Keratinocyte (primary cell): ENCODE results near the gene USP47. TPM values are rescaled to one million over a fixed set of nuclear protein-coding genes. Genes with fewer than 3 reads are reported as not detected.

Experiments
- DNase-seq: peaks from one replicate; pipeline ENCODE4 v3.0.0-alpha.2; 2011; ENCODE audit warnings: low read depth, missing footprints, low spot score
- FAIRE-seq: peaks from 2 replicates; lab custom pipeline; 2011; peaks lifted over from hg19 to GRCh38; lab: Jason Lieb, UNC
- H2AFZ ChIP-seq: 2 replicates; pipeline ENCODE4 v1.6.0; 2012; ENCODE audit warnings: low read length, control low read depth, inconsistent platforms; ENCODE audit not compliant: control insufficient read depth
- H3K27ac ChIP-seq: 2 replicates; pipeline ENCODE4 v1.5.1; 2011; ENCODE audit warnings: low read length; ENCODE audit not compliant: control insufficient read depth, insufficient read depth
- H3K27me3 ChIP-seq: 3 replicates; pipeline ENCODE4 v1.6.0; 2011; ENCODE audit warnings: low read length; ENCODE audit not compliant: control insufficient read depth, insufficient read depth; ENCODE audit errors: extremely low read depth
- H3K36me3 ChIP-seq, 2 experiments: 2 replicates in 1 of 2; 3 replicates in 1 of 2; pipeline ENCODE4 v1.5.1; 2011; ENCODE audit warnings: low read length in 2 of 2, mild to moderate bottlenecking in 1 of 2; ENCODE audit not compliant: control insufficient read depth in 2 of 2, insufficient read depth in 2 of 2; ENCODE audit errors: extremely low read depth in 1 of 2
- H3K4me1 ChIP-seq: 3 replicates; pipeline ENCODE4 v1.5.1; 2011; ENCODE audit warnings: low read length; ENCODE audit not compliant: control insufficient read depth, insufficient read depth; ENCODE audit errors: extremely low read depth
- H3K4me2 ChIP-seq: 3 replicates; pipeline ENCODE4 v1.6.0; 2011; ENCODE audit warnings: low read depth, low read length; ENCODE audit not compliant: control insufficient read depth, insufficient read depth; ENCODE audit errors: extremely low read depth
- H3K4me3 ChIP-seq, 3 experiments: fragments of 200-600 bp in 1 of 3; sonication (generic) in 1 of 3; 2 replicates in 2 of 3; 3 replicates in 1 of 3; pipeline ENCODE4 v1.5.1; 2011 to 2016; ENCODE audit warnings: low read length in 3 of 3, mild to moderate bottlenecking in 3 of 3, control low read depth in 2 of 3, inconsistent platforms in 1 of 3, low read depth in 1 of 3, mixed read lengths in 1 of 3, mixed run types in 1 of 3, moderate library complexity in 1 of 3; ENCODE audit not compliant: control insufficient read depth in 2 of 3, insufficient read depth in 2 of 3; ENCODE audit errors: extremely low read depth in 1 of 3
- H3K79me2 ChIP-seq: 2 replicates; pipeline ENCODE4 v1.6.0; 2012; ENCODE audit warnings: low read length; ENCODE audit not compliant: control insufficient read depth, insufficient read depth
- H3K9ac ChIP-seq: 3 replicates; pipeline ENCODE4 v1.6.0; 2011; ENCODE audit warnings: low read length; ENCODE audit not compliant: control insufficient read depth, insufficient read depth; ENCODE audit errors: extremely low read depth
- H3K9me1 ChIP-seq: 3 replicates; pipeline ENCODE4 v1.6.0; 2011; ENCODE audit warnings: low read length; ENCODE audit not compliant: control insufficient read depth, insufficient read depth; ENCODE audit errors: extremely low read depth
- H3K9me3 ChIP-seq: 2 replicates; pipeline ENCODE4 v1.5.1; 2012; ENCODE audit warnings: low read depth, low read length; ENCODE audit not compliant: control insufficient read depth
- H4K20me1 ChIP-seq: 3 replicates; pipeline ENCODE4 v1.6.0; 2011; ENCODE audit warnings: low read length; ENCODE audit not compliant: control insufficient read depth, insufficient read depth; ENCODE audit errors: extremely low read depth
- EZH2 ChIP-seq: IDR thresholded peaks from one replicate; pipeline ENCODE4 v1.6.1; 2012; ENCODE audit warnings: inconsistent platforms, mild to moderate bottlenecking, low read length, moderate library complexity
- dilution Hi-C: fragments of 300-500 bp; cut with MboI; formaldehyde crosslinking; loops from one replicate; pipeline ENCODE4 v1.7.0; 2020; ENCODE audit warnings: low sequenced_read_pairs; ENCODE audit not compliant: extremely low pct_ligation_motif_present
- polyA plus RNA-seq, 5 experiments: library from polyadenylated mRNA; depleted of rRNA in 3 of 5; stranded (reverse) in 3 of 5; stranded (forward) in 1 of 5; unstranded in 1 of 5; fragments of >200 nt; gene quantifications; 1 replicate in 1 of 5; 2 replicates in 3 of 5; 3 replicates in 1 of 5; pipeline versions ENCODE4 v1.2.1 to v1.2.3, GENCODE V29; 2011 to 2012; ENCODE audit warnings: missing spikeins in 2 of 5, low read depth in 1 of 5, low replicate concordance in 1 of 5
- TF ChIP-seq, protein P1 (sequence below), 3 experiments: IDR thresholded peaks in 1 of 3; conservative IDR thresholded peaks in 1 of 3; optimal IDR thresholded peaks in 1 of 3; 2 replicates in 2 of 3; 3 replicates in 1 of 3; pipeline versions ENCODE3 to v1.5.1; 2011; ENCODE audit warnings: low read length in 3 of 3, mild to moderate bottlenecking in 3 of 3, moderate library complexity in 2 of 3, control low read depth in 1 of 3, inconsistent platforms in 1 of 3; ENCODE audit not compliant: insufficient read depth in 2 of 3; ENCODE audit errors: extremely low read depth in 1 of 3

The USP47 gene
- polyA plus RNA-seq, 1 donor (not counting 4 experiments of a cell fraction or from before 2014, with no cell fraction given) = 22.4 TPM

DNA sequence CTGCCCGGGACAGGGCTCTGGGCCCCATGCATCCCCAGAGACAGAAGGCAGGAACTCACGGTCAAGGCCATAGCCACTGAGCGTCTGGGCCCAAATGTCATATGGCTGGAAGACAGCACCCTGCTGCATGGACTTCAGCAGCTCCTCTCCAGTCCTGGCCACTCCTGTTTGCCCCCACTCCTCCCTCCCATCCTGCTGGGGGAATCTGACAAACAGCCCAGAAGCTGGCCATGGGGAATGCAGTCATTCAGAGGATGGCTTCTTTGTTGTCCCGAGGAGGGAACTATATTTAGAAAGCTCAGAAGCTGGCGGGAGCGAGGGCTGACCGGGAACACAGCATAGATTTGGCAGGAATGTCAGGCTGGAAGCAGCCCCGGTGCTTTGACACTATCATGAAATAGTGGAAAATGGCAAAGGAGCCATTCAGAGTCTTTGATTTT is 131.6 kb downstream of the USP47 start:
- DNase-seq (no peak), FAIRE-seq (no peak)
- Histone ChIP-seq H3K9me3 (no peaks in the 10 kb centered on the region), H3K27me3 (no peaks in the 10 kb centered on the region), H3K27ac (no peak overlapping the region), H2AFZ (no peak overlapping the region), H3K9me1 (no peaks in the 10 kb centered on the region), H3K36me3 (peaks cover 17 to 39% of the 10 kb centered on the region in 2 experiments), H3K4me2 (no peak overlapping the region), H3K4me1 (peaks cover 34% of the 10 kb centered on the region), H4K20me1 (no peaks in the 10 kb centered on the region), H3K9ac (no peak overlapping the region), H3K4me3 (no peak overlapping the region), H3K79me2 (peaks cover 27% of the 10 kb centered on the region)
- no peak for TF ChIP-seq EZH2
- TF ChIP-seq, protein P1, sequence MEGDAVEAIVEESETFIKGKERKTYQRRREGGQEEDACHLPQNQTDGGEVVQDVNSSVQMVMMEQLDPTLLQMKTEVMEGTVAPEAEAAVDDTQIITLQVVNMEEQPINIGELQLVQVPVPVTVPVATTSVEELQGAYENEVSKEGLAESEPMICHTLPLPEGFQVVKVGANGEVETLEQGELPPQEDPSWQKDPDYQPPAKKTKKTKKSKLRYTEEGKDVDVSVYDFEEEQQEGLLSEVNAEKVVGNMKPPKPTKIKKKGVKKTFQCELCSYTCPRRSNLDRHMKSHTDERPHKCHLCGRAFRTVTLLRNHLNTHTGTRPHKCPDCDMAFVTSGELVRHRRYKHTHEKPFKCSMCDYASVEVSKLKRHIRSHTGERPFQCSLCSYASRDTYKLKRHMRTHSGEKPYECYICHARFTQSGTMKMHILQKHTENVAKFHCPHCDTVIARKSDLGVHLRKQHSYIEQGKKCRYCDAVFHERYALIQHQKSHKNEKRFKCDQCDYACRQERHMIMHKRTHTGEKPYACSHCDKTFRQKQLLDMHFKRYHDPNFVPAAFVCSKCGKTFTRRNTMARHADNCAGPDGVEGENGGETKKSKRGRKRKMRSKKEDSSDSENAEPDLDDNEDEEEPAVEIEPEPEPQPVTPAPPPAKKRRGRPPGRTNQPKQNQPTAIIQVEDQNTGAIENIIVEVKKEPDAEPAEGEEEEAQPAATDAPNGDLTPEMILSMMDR (optimal IDR thresholded peaks at IDR 0.05 in 1 of 3, IDR thresholded peaks at IDR 0.05 in 1 of 3, conservative IDR thresholded peaks at IDR 0.05 in 1 of 3; ENCODE audit: extremely low read depth in 1 of 3, insufficient read depth in 2 of 3, low read length in 3 of 3) = no peak
- dilution Hi-C loops = no loop called here

GRCh38 chr11:11973866-11974265 is 132.1 kb downstream of the USP47 start:
- no peaks in the 10 kb centered on the region for H4K20me1 ChIP-seq
- TF ChIP-seq, protein P1 (optimal IDR thresholded peaks at IDR 0.05 in 1 of 3, IDR thresholded peaks at IDR 0.05 in 1 of 3, conservative IDR thresholded peaks at IDR 0.05 in 1 of 3; ENCODE audit: extremely low read depth in 1 of 3, insufficient read depth in 2 of 3, low read length in 3 of 3) = no peak
- no peak for TF ChIP-seq EZH2
- H3K36me3 ChIP-seq = peaks cover 16 to 41% of the 10 kb centered on the region in 2 experiments
- H3K79me2 ChIP-seq = peaks cover 27% of the 10 kb centered on the region
- no peaks in the 10 kb centered on the region for H3K9me1 ChIP-seq
- DNase-seq = no peak
- H3K4me3 ChIP-seq = no peak overlapping the region
- no peak overlapping the region for H2AFZ ChIP-seq
- no peaks in the 10 kb centered on the region for H3K9me3 ChIP-seq
- dilution Hi-C loops = no loop called here
- no peak overlapping the region for H3K9ac ChIP-seq
- no peak for FAIRE-seq
- H3K27ac ChIP-seq = no peak overlapping the region
- peaks cover 36% of the 10 kb centered on the region for H3K4me1 ChIP-seq
- no peak overlapping the region for H3K4me2 ChIP-seq
- H3K27me3 ChIP-seq = no peaks in the 10 kb centered on the region
